Muscle layer of colon (tissue), 2 donors: Measurements from ENCODE around the gene ITGB4.

Experiments
- H3K27ac ChIP-seq: one replicate; pipeline ENCODE4 v1.7.0; 2013; ENCODE audit warnings: low read depth, mild to moderate bottlenecking, low read length, moderate library complexity
- H3K27me3 ChIP-seq, 2 donors: one replicate each; pipeline ENCODE4 v1.7.0; 2013; ENCODE audit warnings: low read length in 2 of 2, mild to moderate bottlenecking in 2 of 2; ENCODE audit not compliant: insufficient read depth in 2 of 2, control insufficient read depth in 1 of 2
- H3K36me3 ChIP-seq: one replicate; pipeline ENCODE4 v1.7.0; 2013; ENCODE audit warnings: mild to moderate bottlenecking, low read length; ENCODE audit not compliant: insufficient read depth
- H3K4me1 ChIP-seq: one replicate; pipeline ENCODE4 v1.7.0; 2013; ENCODE audit warnings: mild to moderate bottlenecking, low read length; ENCODE audit not compliant: insufficient read depth
- H3K4me3 ChIP-seq, 2 donors: one replicate each; pipeline ENCODE4 v1.7.0; 2013; ENCODE audit warnings: low read length in 2 of 2, low read depth in 1 of 2, mild to moderate bottlenecking in 1 of 2, moderate library complexity in 1 of 2
- H3K9ac ChIP-seq: one replicate; pipeline ENCODE4 v1.7.0; 2013; ENCODE audit warnings: low read length
- H3K9me3 ChIP-seq: one replicate; pipeline ENCODE4 v1.7.0; 2013; ENCODE audit warnings: mild to moderate bottlenecking, low read length
- donor health status: abdominal sarcoma.
- donor health status: Adenocarcinoma of cecum.

ITGB4 gene

DNA sequence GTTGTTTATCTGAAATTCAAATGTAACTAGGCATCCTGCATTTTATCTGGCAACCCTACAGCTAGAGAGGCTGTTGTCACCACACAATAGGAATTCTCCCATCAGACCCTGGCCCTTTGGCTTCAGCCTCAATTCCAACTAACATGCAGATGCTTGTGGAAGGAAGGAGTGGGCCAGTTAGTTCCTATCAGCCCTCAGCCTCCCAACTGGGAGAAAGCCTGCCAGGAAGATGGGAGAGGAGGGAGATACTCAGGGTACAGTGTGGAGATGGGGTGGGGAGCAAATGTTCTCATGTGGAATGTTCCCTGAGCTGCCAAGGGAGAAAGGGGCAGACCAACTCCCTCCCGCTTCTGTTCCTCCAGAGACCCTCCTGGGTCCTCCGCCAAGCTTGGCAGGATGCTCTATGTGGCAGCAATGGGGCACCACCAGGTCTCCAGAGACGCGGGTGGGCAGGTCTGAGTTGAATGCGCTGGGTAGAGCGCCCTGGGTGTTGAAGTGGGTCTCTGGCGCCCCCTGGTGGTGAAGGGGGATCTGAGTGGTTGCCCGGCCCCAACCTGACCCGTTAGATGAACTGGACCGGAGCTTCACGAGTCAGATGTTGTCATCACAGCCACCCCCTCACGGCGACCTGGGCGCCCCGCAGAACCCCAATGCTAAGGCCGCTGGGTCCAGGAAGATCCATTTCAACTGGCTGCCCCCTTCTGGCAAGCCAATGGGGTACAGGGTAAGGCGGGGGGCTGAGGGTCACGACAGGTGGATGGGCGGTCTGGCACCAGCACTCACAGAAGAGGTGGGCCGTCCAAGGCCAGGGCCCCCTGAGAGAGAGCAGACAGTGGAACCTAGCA is 28.5 kb downstream of the ITGB4 start:
- Histone ChIP-seq H3K4me3 (no peak overlapping the region), H3K27ac (no peak overlapping the region), H3K9ac (no peak overlapping the region), H3K9me3 (no peaks in the 10 kb centered on the region), H3K36me3 (no peaks in the 10 kb centered on the region), H3K4me1 (peaks cover 17% of the 10 kb centered on the region), H3K27me3 (no peaks in the 10 kb centered on the region)

DNA sequence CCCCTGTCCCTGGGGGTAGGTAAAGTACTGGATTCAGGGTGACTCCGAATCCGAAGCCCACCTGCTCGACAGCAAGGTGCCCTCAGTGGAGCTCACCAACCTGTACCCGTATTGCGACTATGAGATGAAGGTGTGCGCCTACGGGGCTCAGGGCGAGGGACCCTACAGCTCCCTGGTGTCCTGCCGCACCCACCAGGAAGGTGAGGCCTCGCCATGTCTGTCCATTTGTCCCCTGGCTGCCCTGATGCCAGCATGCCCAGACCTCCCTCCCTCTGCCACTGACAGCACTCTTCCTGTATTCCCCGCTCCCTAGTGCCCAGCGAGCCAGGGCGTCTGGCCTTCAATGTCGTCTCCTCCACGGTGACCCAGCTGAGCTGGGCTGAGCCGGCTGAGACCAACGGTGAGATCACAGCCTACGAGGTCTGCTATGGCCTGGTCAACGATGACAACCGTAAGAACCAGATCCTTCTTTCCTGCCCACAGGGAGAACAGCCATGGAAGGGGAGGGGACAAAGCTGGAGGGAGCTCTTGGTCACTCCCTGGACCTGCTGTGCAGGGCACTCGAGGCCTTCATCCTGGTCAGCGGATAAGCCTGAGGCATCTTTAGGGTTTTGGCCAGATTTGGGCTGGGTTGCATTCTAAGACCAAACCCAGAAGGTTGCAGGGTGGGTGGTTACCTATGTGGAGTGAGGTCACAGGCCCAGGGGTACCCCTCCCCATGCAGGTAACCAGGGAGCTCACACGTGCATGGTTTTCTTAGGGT is 29.6 kb downstream of the ITGB4 start:
- H3K36me3 ChIP-seq: no peaks in the 10 kb centered on the region

DNA sequence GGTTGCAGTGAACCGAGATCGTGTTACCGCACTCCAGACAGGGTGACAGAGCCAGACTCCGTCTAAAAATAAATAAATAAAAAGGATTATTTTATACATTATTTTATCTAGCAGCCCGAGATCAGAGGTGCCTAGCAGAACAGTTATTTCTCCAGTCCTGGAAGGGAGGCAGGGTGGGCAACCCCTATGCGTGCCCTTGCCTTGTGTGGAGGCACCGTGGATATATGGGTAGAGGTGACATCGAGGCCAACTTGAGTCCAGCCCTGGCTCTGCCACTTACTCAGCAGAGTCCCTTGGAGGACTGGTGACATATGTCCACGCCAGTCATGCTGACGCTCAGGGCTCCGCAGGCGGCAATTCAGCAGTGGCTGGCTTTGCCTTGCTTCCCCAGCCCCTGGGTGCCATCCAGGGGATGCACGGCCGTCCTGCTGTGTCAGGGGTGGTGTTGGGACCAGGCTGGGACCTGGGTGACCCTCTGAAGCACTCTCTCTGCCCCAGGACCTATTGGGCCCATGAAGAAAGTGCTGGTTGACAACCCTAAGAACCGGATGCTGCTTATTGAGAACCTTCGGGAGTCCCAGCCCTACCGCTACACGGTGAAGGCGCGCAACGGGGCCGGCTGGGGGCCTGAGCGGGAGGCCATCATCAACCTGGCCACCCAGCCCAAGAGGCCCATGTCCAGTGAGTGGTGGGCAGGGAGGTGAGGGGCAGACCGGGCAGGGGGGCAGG is 30.6 kb downstream of the ITGB4 start:
- H3K4me1 ChIP-seq: peaks cover 19% of the 10 kb centered on the region
- no peaks in the 10 kb centered on the region for H3K27me3 ChIP-seq
- no peak overlapping the region for H3K27ac ChIP-seq
- no peak overlapping the region for H3K4me3 ChIP-seq
- H3K36me3 ChIP-seq: no peaks in the 10 kb centered on the region
- H3K9me3 ChIP-seq: no peaks in the 10 kb centered on the region
- no peak overlapping the region for H3K9ac ChIP-seq

More for the DNA sequence above, 29.6 kb downstream of the ITGB4 start:
- Histone ChIP-seq H3K4me3 (no peak overlapping the region), H3K4me1 (peaks cover 19% of the 10 kb centered on the region), H3K27ac (no peak overlapping the region), H3K27me3 (no peaks in the 10 kb centered on the region), H3K9me3 (no peaks in the 10 kb centered on the region), H3K9ac (no peak overlapping the region)

DNA sequence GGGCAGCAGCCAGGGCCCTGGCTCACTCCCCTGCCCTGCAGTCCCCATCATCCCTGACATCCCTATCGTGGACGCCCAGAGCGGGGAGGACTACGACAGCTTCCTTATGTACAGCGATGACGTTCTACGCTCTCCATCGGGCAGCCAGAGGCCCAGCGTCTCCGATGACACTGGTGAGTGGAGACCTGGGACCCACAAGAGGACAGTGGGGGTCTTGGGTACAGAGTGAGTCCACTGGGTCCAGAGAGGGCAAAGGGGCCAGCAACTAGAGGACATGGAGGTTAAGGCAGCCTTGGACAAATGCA is 31.1 kb downstream of the ITGB4 start:
- H3K27me3 ChIP-seq: no peaks in the 10 kb centered on the region
- H3K9ac ChIP-seq: no peak overlapping the region
- H3K36me3 ChIP-seq: no peaks in the 10 kb centered on the region
- H3K4me3 ChIP-seq: no peak overlapping the region
- peaks cover 19% of the 10 kb centered on the region for H3K4me1 ChIP-seq
- no peak overlapping the region for H3K27ac ChIP-seq
- no peaks in the 10 kb centered on the region for H3K9me3 ChIP-seq

DNA sequence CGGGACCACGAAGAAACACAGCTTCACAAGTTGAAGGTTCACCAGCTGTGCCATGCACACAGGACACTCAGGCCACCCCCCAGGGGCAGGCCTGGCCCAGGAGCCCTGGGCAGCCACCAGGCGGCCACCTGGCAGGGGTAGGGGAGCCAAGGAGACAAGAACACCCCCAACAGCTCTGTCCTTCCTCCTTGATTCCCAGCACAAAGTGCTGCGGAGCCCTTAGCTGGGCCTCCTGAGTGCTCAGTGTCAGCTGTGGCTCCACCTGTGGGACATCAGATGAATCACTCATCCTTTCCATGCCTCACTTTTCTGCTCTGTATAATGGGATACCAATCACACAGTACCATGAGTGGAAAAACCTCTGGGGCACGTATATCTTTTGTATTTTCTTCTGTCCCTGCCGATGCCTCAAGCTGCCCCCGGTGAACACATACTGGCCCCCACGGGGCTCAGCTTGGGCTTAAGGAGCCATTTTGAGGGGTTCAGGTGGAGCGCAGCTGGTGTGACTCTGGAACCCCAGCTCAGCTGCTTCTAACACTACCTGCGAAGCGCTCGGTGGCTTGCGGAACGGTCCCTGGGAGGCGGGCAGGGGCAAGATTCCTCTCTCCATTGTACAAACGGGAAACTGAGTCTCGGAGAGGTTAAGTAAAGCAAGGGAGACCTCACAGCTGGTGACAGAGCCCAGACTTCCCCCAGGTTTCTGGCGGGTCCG is 31.7 kb downstream of the ITGB4 start:
- Histone ChIP-seq H3K9ac (no peak overlapping the region), H3K27me3 (no peaks in the 10 kb centered on the region), H3K36me3 (no peaks in the 10 kb centered on the region), H3K4me1 (peaks cover 14% of the 10 kb centered on the region), H3K4me3 (peak overlapping the region; percentile 40 to 55), H3K27ac (no peak overlapping the region), H3K9me3 (no peaks in the 10 kb centered on the region)

DNA sequence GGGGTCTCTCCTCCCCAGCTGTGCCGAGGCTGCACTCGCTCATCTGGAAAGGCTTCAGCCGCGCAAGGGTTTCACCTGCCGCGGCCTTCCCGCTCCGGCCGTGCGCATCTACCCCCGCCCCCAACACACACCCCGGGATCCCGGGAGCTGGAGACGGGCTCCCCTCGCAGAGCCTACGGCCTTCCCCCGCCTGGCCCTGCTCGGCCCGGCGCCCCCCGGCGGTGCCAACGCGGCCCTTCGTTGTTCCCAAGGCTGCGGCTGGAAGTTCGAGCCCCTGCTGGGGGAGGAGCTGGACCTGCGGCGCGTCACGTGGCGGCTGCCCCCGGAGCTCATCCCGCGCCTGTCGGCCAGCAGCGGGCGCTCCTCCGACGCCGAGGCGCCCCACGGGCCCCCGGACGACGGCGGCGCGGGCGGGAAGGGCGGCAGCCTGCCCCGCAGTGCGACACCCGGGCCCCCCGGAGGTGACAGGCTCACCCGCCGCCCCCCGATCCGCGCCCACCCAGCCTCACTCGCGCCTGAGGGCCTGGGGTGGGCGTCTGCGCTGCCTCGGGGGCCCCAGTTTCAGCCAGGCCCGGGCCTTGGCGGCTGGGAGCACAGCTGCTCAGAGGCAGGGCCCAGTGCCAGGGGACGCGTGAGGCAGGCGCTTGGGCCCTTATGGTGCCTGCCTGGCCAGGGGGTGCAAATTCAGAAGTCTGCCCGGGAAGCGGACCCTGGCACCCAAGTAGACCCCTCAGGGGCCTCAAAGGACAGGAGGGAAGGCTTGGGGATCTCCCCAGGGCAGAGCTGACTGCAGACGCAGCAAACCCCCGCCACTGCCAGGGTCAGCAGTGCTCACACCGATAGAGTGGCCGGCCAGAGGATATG is 32.5 kb downstream of the ITGB4 start:
- H3K27ac ChIP-seq: peak overlapping the region; percentile 49
- H3K4me1 ChIP-seq: peaks cover 14% of the 10 kb centered on the region
- no peaks in the 10 kb centered on the region for H3K9me3 ChIP-seq
- no peaks in the 10 kb centered on the region for H3K27me3 ChIP-seq
- H3K4me3 ChIP-seq: peak overlapping the region; percentile 40 to 55
- peak overlapping the region; percentile 33 for H3K9ac ChIP-seq
- no peaks in the 10 kb centered on the region for H3K36me3 ChIP-seq

DNA sequence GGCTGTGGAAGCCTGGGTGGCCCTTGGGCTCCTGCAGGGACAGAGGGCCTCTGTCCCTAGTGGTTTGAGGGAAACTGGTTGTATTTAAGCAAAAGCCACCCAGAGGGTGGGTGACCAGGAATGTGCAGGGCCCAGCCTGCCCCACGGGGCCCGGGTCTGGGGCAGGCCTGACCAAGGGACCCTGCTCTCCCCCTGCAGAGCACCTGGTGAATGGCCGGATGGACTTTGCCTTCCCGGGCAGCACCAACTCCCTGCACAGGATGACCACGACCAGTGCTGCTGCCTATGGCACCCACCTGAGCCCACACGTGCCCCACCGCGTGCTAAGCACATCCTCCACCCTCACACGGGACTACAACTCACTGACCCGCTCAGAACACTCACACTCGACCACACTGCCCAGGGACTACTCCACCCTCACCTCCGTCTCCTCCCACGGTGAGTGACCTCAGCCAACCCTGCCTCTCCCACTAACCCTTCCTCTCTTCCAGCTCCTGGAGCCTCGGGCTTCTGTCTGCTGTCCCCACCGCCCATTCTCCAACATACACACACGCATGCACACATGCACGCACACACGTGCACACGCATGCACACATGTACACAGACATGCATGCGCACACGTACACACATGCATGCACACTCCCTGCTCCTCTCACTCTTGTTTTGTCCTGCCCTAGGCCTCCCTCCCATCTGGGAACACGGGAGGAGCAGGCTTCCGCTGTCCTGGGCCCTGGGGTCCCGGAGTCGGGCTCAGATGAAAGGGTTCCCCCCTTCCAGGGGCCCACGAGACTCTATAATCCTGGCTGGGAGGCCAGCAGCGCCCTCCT is 33.3 kb downstream of the ITGB4 start:
- peaks cover 4% of the 10 kb centered on the region for H3K36me3 ChIP-seq
- peak overlapping the region; percentile 4 to 55 for H3K4me3 ChIP-seq
- H3K27me3 ChIP-seq: no peaks in the 10 kb centered on the region
- no peaks in the 10 kb centered on the region for H3K9me3 ChIP-seq
- peak overlapping the region; percentile 33 for H3K9ac ChIP-seq
- peak overlapping the region; percentile 49 for H3K27ac ChIP-seq
- H3K4me1 ChIP-seq: peaks cover 14% of the 10 kb centered on the region

DNA sequence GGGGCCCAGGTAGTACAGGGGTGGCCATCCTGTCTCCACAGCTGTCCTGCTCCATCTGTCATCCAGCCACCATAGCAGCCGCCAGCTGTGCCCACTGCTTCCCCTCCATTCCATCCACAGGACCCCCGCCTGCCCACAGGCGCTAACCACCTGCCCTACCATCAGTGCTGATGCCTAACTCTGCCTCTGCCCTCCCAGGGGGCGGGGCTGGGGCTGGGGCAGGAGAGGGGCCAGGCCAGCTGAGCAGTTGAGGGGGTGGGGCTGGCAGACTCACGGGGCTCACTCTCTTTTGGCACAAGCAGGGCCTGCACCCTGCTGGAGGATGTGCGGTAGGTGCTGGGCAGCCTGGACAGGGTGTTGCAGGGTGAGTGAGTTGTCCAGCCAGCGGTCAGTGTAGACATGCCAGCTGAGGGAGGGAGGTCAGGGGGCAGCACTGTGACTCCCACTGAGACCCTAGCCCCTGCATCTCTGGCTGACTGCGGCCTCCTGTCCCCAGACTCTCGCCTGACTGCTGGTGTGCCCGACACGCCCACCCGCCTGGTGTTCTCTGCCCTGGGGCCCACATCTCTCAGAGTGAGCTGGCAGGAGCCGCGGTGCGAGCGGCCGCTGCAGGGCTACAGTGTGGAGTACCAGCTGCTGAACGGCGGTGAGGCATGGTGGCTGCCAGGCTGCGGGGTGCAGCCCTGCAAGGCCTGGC is 34.1 kb downstream of the ITGB4 start:
- Histone ChIP-seq H3K9me3 (no peaks in the 10 kb centered on the region), H3K4me3 (no peak overlapping the region), H3K36me3 (peaks cover 4% of the 10 kb centered on the region), H3K4me1 (peaks cover 14% of the 10 kb centered on the region), H3K27me3 (no peaks in the 10 kb centered on the region), H3K27ac (no peak overlapping the region), H3K9ac (no peak overlapping the region)

GRCh38 chr17:75755990-75756389 is 34.7 kb downstream of the ITGB4 start:
- Histone ChIP-seq H3K36me3 (peaks cover 4% of the 10 kb centered on the region), H3K4me1 (peaks cover 14% of the 10 kb centered on the region), H3K9ac (no peak overlapping the region), H3K27ac (no peak overlapping the region), H3K9me3 (no peaks in the 10 kb centered on the region), H3K27me3 (no peaks in the 10 kb centered on the region), H3K4me3 (no peak overlapping the region)
